ENCODE measurements around the gene CNTLN. TPM values are rescaled to one million over a fixed set of nuclear protein-coding genes. Genes with fewer than 3 reads are reported as not detected.

The CNTLN gene
- total RNA-seq: 3.0 and 5.0 TPM in 2 replicates

GRCh38 chr9:17134396-17135294 is at the start of gene CNTLN:
Gene CNTLN (plus strand): TSS chr9:17135040. CDS start chr9:17135066, 26 bp downstream.

Measured in airway epithelial cell (primary cell).